ENCODE data around the gene PRKCE. TPM values are rescaled to one million over a fixed set of nuclear protein-coding genes. Genes with fewer than 3 reads are reported as not detected.

The PRKCE gene
- total RNA-seq, 2 donors from 2014 or later = 7.2 to 25.4 TPM

- no peak overlapping the region for H3K4me3 ChIP-seq
- no peak overlapping the region for H3K27ac ChIP-seq
- intact Hi-C loops (cut with DNase I) = no loop called here
- no peaks in the 10 kb centered on the region for H3K27me3 ChIP-seq (replicated peaks; ENCODE audit: insufficient read depth)
- H3K36me3 ChIP-seq = no peaks in the 10 kb centered on the region
- no peak for DNase-seq (ENCODE audit: low spot score)
- WGBS = 54% methylated on average over 4 of the region's 4 CpGs
- no peak for TF ChIP-seq POLR2A (IDR thresholded peaks at IDR 0.05)
- TF ChIP-seq POLR2AphosphoS5 (IDR thresholded peaks at IDR 0.05) = no peak
- no peak for TF ChIP-seq CTCF (IDR thresholded peaks at IDR 0.05)
- H3K9me3 ChIP-seq = no peaks in the 10 kb centered on the region
- peaks cover 4% of the 10 kb centered on the region for H3K4me1 ChIP-seq (replicated peaks)
Observed at GRCh38 chr2:45670646-45671045, 19.2 kb downstream of the PRKCE start.

GRCh38 chr2:45672138-45672537, 20.7 kb downstream of the PRKCE start:
- no peaks in the 10 kb centered on the region for H3K36me3 ChIP-seq
- peaks cover 4% of the 10 kb centered on the region for H3K4me1 ChIP-seq (replicated peaks)
- H3K9me3 ChIP-seq = no peaks in the 10 kb centered on the region
- 100% methylated on average over 1 of the region's 1 CpG for WGBS
- no peak overlapping the region for H3K27ac ChIP-seq
- intact Hi-C loops (cut with DNase I) = no loop called here
- no peak for DNase-seq (ENCODE audit: low spot score)
- TF ChIP-seq CTCF (IDR thresholded peaks at IDR 0.05) (no peak), POLR2AphosphoS5 (IDR thresholded peaks at IDR 0.05) (no peak), POLR2A (IDR thresholded peaks at IDR 0.05) (no peak)
- H3K27me3 ChIP-seq (replicated peaks; ENCODE audit: insufficient read depth) = no peaks in the 10 kb centered on the region
- no peak overlapping the region for H3K4me3 ChIP-seq

- Histone ChIP-seq H3K4me3 (no peak overlapping the region), H3K27me3 (replicated peaks; ENCODE audit: insufficient read depth) (no peaks in the 10 kb centered on the region), H3K27ac (peak overlapping the region in 1 of 2 donors; percentile 29), H3K36me3 (no peaks in the 10 kb centered on the region), H3K9me3 (no peaks in the 10 kb centered on the region), H3K4me1 (replicated peaks) (peaks cover 4% of the 10 kb centered on the region)
- no peak for DNase-seq (ENCODE audit: low spot score)
- WGBS = 93% methylated on average over 5 of the region's 5 CpGs
- TF ChIP-seq POLR2AphosphoS5 (IDR thresholded peaks at IDR 0.05) (no peak), CTCF (IDR thresholded peaks at IDR 0.05) (no peak), POLR2A (IDR thresholded peaks at IDR 0.05) (no peak)
- intact Hi-C loops (cut with DNase I) = no loop called here
Observed at GRCh38 chr2:45674035-45674816, 22.8 kb downstream of the PRKCE start.

GRCh38 chr2:45675263-45675812, 23.9 kb downstream of the PRKCE start:
- TF ChIP-seq CTCF (IDR thresholded peaks at IDR 0.05) = no peak
- no peak for TF ChIP-seq POLR2A (IDR thresholded peaks at IDR 0.05)
- peak; percentile 65 for TF ChIP-seq POLR2AphosphoS5 (IDR thresholded peaks at IDR 0.05)
- DNase-seq (ENCODE audit: low spot score) = peak; percentile 47
- Histone ChIP-seq H3K9me3 (no peaks in the 10 kb centered on the region), H3K27me3 (replicated peaks; ENCODE audit: insufficient read depth) (no peaks in the 10 kb centered on the region), H3K4me1 (replicated peaks) (peaks cover 4% of the 10 kb centered on the region), H3K36me3 (no peaks in the 10 kb centered on the region), H3K4me3 (no peak overlapping the region), H3K27ac (peak overlapping the region; percentile 29 to 32)
- intact Hi-C loops (cut with DNase I) = no loop called here
- WGBS = 26% methylated on average over 5 of the region's 5 CpGs

- DNase-seq (ENCODE audit: low spot score) = no peak
- intact Hi-C loops (cut with DNase I) = no loop called here
- 92% methylated on average over 5 of the region's 5 CpGs for WGBS
- peak overlapping the region in 1 of 2 donors; percentile 4 for H3K27ac ChIP-seq
- no peak for TF ChIP-seq POLR2A (IDR thresholded peaks at IDR 0.05)
- TF ChIP-seq POLR2AphosphoS5 (IDR thresholded peaks at IDR 0.05) = no peak
- H3K36me3 ChIP-seq = no peaks in the 10 kb centered on the region
- H3K4me1 ChIP-seq (replicated peaks) = peaks cover 4% of the 10 kb centered on the region
- H3K4me3 ChIP-seq = no peak overlapping the region
- H3K27me3 ChIP-seq (replicated peaks; ENCODE audit: insufficient read depth) = no peaks in the 10 kb centered on the region
- H3K9me3 ChIP-seq = no peaks in the 10 kb centered on the region
Observed at GRCh38 chr2:45676088-45676487, 24.6 kb downstream of the PRKCE start.
